GM12878 (cell line): ENCODE data around the gene KIF14. TPM values are rescaled to one million over a fixed set of nuclear protein-coding genes. Genes with fewer than 3 reads are reported as not detected.

Source experiments
- ATF3 ChIP-seq: IDR thresholded peaks from 2 replicates; pipeline ENCODE4 v1.6.1; 2011; ENCODE audit warnings: low read depth, mild to moderate bottlenecking, low read length, moderate library complexity, borderline replicate concordance; ENCODE audit errors: extremely low read depth
- CREM ChIP-seq: IDR thresholded peaks from 2 replicates; pipeline ENCODE4 v1.6.1; 2014; ENCODE audit warnings: antibody characterized with exemption, low read depth
- EP300 ChIP-seq, 2 experiments: fragments of 150-350 bp in 1 of 2; IDR thresholded peaks; 2 replicates each; pipeline ENCODE4 v1.6.1; 2011 to 2012; ENCODE audit warnings: low read depth in 2 of 2, low read length in 2 of 2, borderline replicate concordance in 1 of 2, improper control_type of control experiment in 1 of 2, inconsistent platforms in 1 of 2; ENCODE audit not compliant: control insufficient read depth in 1 of 2
- EZH2 ChIP-seq: IDR thresholded peaks from 2 replicates; pipeline ENCODE4 v1.6.1; 2012; ENCODE audit warnings: low read depth, mild to moderate bottlenecking, control low read depth, inconsistent platforms, low read length, borderline replicate concordance; ENCODE audit not compliant: control insufficient read depth
- FOS ChIP-seq: IDR thresholded peaks from 3 replicates; pipeline ENCODE4 v1.6.1; 2011; ENCODE audit warnings: borderline replicate concordance; ENCODE audit not compliant: insufficient read length; ENCODE audit errors: extremely low read depth
- GATAD2B ChIP-seq: fragments of 450-650 bp; conservative IDR thresholded peaks from 2 replicates; pipeline ENCODE4 v1.6.1; 2017; ENCODE audit warnings: low read depth, mild to moderate bottlenecking, moderate library complexity
- IKZF1 ChIP-seq: fragments of 450-650 bp; conservative IDR thresholded peaks from 2 replicates; pipeline ENCODE4 v1.6.1; 2017; ENCODE audit warnings: antibody characterized with exemption, mild to moderate bottlenecking
- IKZF2 ChIP-seq, 2 experiments: fragments of 450-650 bp; IDR thresholded peaks; 2 replicates each; pipeline ENCODE4 v1.6.1; 2017; ENCODE audit warnings: mild to moderate bottlenecking in 2 of 2, moderate library complexity in 2 of 2
- MTA2 ChIP-seq: fragments of 450-650 bp; IDR thresholded peaks from 2 replicates; pipeline ENCODE4 v1.6.1; 2016; ENCODE audit warnings: low read depth, mild to moderate bottlenecking, moderate library complexity
- MTA3 ChIP-seq: IDR thresholded peaks from 2 replicates; pipeline ENCODE4 v1.6.1; 2012; ENCODE audit warnings: low read length, inconsistent platforms, borderline replicate concordance
- NFYB ChIP-seq: IDR thresholded peaks from 2 replicates; pipeline ENCODE4 v1.6.1; 2011; ENCODE audit warnings: low read depth, mild to moderate bottlenecking, low read length, improper control_type of control experiment, moderate library complexity; ENCODE audit not compliant: insufficient read depth
- PAX5 ChIP-seq: IDR thresholded peaks from 2 replicates; pipeline ENCODE4 v1.6.1; 2011; ENCODE audit warnings: low read depth, low read length, borderline replicate concordance
- PKNOX1 ChIP-seq: fragments of 450-650 bp; IDR thresholded peaks from 2 replicates; pipeline ENCODE4 v1.6.1; 2016; ENCODE audit warnings: mild to moderate bottlenecking
- PML ChIP-seq: IDR thresholded peaks from 2 replicates; pipeline ENCODE4 v1.6.1; 2012; ENCODE audit warnings: low read length, inconsistent platforms
- SIX5 ChIP-seq: IDR thresholded peaks from 2 replicates; pipeline ENCODE4 v1.6.1; 2011; ENCODE audit warnings: mild to moderate bottlenecking, low read depth, low read length, moderate library complexity; ENCODE audit not compliant: severe bottlenecking
- TCF12 ChIP-seq: IDR thresholded peaks from 2 replicates; pipeline ENCODE4 v1.6.1; 2011; ENCODE audit warnings: low read depth, mild to moderate bottlenecking, low read length
- ZNF207 ChIP-seq: fragments of 450-650 bp; IDR thresholded peaks from 2 replicates; pipeline ENCODE4 v1.6.1; 2014; ENCODE audit warnings: antibody characterized with exemption, mild to moderate bottlenecking, borderline replicate concordance
- polyA plus RNA-seq, 11 experiments: library from polyadenylated mRNA; depleted of rRNA in 4 of 11; unstranded in 6 of 11; stranded (reverse) in 5 of 11; fragments of >200 nt; fragmentation: Nextera tagmentation in 4 of 11; fragmentation: Illumina TruSeq in 1 of 11; extraction: Ambion mirVana in 4 of 11; extraction: Trizol in 1 of 11; gene quantifications; 1 replicate in 1 of 11; 2 replicates in 10 of 11; pipeline versions ENCODE4 v1.2.1 to v1.2.3, GENCODE V29; 2011 to 2016; ENCODE audit warnings: inconsistent platforms in 2 of 11, missing spikeins in 2 of 11, low read depth in 1 of 11
- total RNA-seq, 4 experiments: library from RNA; depleted of rRNA in 3 of 4; stranded (reverse); fragments of >200 nt in 3 of 4; fragmentation: Illumina TruSeq in 1 of 4; extraction: Trizol in 1 of 4; gene quantifications; 2 replicates each; pipeline versions ENCODE4 v1.2.1 to v1.2.3, GENCODE V29; 2013 to 2021
- TF ChIP-seq, protein P1 (sequence below): fragments of 450-650 bp; IDR thresholded peaks from 2 replicates; pipeline ENCODE4 v1.6.1; 2017; ENCODE audit warnings: low read depth, mild to moderate bottlenecking, moderate library complexity
- TF ChIP-seq, protein P2 (sequence below): fragments of 450-650 bp; formaldehyde crosslinking; IDR thresholded peaks from 2 replicates; pipeline ENCODE4 v1.4.0; 2020; ENCODE audit warnings: mild to moderate bottlenecking, moderate library complexity
- TF ChIP-seq, protein P3 (sequence below): IDR thresholded peaks from 2 replicates; pipeline ENCODE4 v1.6.1; 2011; ENCODE audit warnings: borderline replicate concordance, low read depth, mild to moderate bottlenecking, moderate library complexity, low read length; ENCODE audit not compliant: insufficient read depth, poor library complexity, severe bottlenecking

The KIF14 gene
- total and polyA plus RNA-seq, 10 of the 15 experiments (the other 5 are each of a cell fraction or from before 2014, with no cell fraction given), result 6.8 to 25.5 (median 14.4) TPM

DNA sequence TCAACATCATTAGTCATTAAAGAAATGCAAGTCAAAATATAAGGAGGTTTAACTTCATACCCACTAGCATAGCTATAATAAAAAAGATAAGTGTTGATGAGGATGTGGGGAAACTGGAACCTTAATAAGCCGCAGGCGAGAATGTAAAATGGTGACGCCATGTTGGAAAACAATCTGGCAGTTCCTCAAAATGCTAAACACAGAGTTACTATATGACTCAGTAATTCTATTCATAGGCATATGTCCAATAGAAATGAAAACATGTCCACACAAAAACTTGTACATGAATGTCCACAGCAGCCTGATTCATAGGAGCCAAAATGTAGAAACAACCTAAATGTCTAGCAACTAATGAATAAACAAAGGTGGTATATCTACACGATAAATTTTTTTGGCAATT, 26.0 kb upstream of the KIF14 start (continued):
- TF ChIP-seq MTA2 (peak; percentile 52; the same call in 1 of the 2 replicates), MTA3 (no peak), SIX5 (no peak), FOS (no peak), PML (no peak), IKZF2 (IDR thresholded peaks at IDR 0.05) (peak; percentile 87 to 88), TCF12 (no peak), EP300 (IDR thresholded peaks at IDR 0.05; ENCODE audit: borderline replicate concordance in 1 of 2, control insufficient read depth in 1 of 2, low read depth in 2 of 2, low read length in 2 of 2) (no peak), PKNOX1 (no peak), ZNF207 (no peak), IKZF1 (peak; percentile 83), CREM (no peak), EZH2 (no peak), NFYB (no peak), GATAD2B (no peak), ATF3 (no peak), PAX5 (no peak)
- TF ChIP-seq, protein P1, sequence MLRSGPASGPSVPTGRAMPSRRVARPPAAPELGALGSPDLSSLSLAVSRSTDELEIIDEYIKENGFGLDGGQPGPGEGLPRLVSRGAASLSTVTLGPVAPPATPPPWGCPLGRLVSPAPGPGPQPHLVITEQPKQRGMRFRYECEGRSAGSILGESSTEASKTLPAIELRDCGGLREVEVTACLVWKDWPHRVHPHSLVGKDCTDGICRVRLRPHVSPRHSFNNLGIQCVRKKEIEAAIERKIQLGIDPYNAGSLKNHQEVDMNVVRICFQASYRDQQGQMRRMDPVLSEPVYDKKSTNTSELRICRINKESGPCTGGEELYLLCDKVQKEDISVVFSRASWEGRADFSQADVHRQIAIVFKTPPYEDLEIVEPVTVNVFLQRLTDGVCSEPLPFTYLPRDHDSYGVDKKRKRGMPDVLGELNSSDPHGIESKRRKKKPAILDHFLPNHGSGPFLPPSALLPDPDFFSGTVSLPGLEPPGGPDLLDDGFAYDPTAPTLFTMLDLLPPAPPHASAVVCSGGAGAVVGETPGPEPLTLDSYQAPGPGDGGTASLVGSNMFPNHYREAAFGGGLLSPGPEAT, result no peak
- TF ChIP-seq, protein P2, sequence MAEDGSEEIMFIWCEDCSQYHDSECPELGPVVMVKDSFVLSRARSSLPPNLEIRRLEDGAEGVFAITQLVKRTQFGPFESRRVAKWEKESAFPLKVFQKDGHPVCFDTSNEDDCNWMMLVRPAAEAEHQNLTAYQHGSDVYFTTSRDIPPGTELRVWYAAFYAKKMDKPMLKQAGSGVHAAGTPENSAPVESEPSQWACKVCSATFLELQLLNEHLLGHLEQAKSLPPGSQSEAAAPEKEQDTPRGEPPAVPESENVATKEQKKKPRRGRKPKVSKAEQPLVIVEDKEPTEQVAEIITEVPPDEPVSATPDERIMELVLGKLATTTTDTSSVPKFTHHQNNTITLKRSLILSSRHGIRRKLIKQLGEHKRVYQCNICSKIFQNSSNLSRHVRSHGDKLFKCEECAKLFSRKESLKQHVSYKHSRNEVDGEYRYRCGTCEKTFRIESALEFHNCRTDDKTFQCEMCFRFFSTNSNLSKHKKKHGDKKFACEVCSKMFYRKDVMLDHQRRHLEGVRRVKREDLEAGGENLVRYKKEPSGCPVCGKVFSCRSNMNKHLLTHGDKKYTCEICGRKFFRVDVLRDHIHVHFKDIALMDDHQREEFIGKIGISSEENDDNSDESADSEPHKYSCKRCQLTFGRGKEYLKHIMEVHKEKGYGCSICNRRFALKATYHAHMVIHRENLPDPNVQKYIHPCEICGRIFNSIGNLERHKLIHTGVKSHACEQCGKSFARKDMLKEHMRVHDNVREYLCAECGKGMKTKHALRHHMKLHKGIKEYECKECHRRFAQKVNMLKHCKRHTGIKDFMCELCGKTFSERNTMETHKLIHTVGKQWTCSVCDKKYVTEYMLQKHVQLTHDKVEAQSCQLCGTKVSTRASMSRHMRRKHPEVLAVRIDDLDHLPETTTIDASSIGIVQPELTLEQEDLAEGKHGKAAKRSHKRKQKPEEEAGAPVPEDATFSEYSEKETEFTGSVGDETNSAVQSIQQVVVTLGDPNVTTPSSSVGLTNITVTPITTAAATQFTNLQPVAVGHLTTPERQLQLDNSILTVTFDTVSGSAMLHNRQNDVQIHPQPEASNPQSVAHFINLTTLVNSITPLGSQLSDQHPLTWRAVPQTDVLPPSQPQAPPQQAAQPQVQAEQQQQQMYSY (CRISPR knock-in tag), result no peak
- TF ChIP-seq, protein P3, sequence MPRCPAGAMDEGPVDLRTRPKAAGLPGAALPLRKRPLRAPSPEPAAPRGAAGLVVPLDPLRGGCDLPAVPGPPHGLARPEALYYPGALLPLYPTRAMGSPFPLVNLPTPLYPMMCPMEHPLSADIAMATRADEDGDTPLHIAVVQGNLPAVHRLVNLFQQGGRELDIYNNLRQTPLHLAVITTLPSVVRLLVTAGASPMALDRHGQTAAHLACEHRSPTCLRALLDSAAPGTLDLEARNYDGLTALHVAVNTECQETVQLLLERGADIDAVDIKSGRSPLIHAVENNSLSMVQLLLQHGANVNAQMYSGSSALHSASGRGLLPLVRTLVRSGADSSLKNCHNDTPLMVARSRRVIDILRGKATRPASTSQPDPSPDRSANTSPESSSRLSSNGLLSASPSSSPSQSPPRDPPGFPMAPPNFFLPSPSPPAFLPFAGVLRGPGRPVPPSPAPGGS, result no peak
